ENCODE data around the gene YJEFN3.

The YJEFN3 gene

GRCh38 chr19:19528721-19529490 lies at the start of gene YJEFN3:
Gene YJEFN3, plus strand, starts transcription at chr19:19528911. Its CDS starts 22 bp downstream, at chr19:19528933.
- DNase-seq (ENCODE audit: low read depth in 2 of 2): no peak

- no peak for DNase-seq (ENCODE audit: low read depth in 2 of 2)
Measured at GRCh38 chr19:19480688-19481087, 48.0 kb upstream of the YJEFN3 start.

- no peak for DNase-seq (ENCODE audit: low read depth in 2 of 2)
Measured at GRCh38 chr19:19482809-19483596, 45.7 kb upstream of the YJEFN3 start.

- no peak for DNase-seq (ENCODE audit: low read depth in 2 of 2)
Measured at GRCh38 chr19:19485161-19485997, 43.3 kb upstream of the YJEFN3 start.

GRCh38 chr19:19485998-19486290 lies 42.8 kb upstream of the YJEFN3 start:
- DNase-seq (ENCODE audit: low read depth in 2 of 2): no peak

- no peak for DNase-seq (ENCODE audit: low read depth in 2 of 2)
Measured at GRCh38 chr19:19486343-19487076, 42.2 kb upstream of the YJEFN3 start.

- DNase-seq (ENCODE audit: low read depth in 2 of 2): no peak
Measured at GRCh38 chr19:19487077-19487949, 41.4 kb upstream of the YJEFN3 start.

- DNase-seq (ENCODE audit: low read depth in 2 of 2): no peak
Measured at GRCh38 chr19:19487950-19488874, 40.5 kb upstream of the YJEFN3 start.

- DNase-seq (ENCODE audit: low read depth in 2 of 2): peak; percentile 67 to 79
Measured at GRCh38 chr19:19488875-19489690, 39.6 kb upstream of the YJEFN3 start.

- no peak for DNase-seq (ENCODE audit: low read depth in 2 of 2)
Measured at GRCh38 chr19:19489804-19490204, 38.9 kb upstream of the YJEFN3 start.

GRCh38 chr19:19490214-19490968 lies 38.3 kb upstream of the YJEFN3 start:
- peak; percentile 58 to 69 for DNase-seq (ENCODE audit: low read depth in 2 of 2)

- no peak for DNase-seq (ENCODE audit: low read depth in 2 of 2)
Measured at GRCh38 chr19:19491321-19492025, 37.2 kb upstream of the YJEFN3 start.

GRCh38 chr19:19492026-19492610 lies 36.6 kb upstream of the YJEFN3 start:
- no peak for DNase-seq (ENCODE audit: low read depth in 2 of 2)

GRCh38 chr19:19493841-19494546 lies 34.7 kb upstream of the YJEFN3 start:
- no peak for DNase-seq (ENCODE audit: low read depth in 2 of 2)

GRCh38 chr19:19495614-19496603 lies 32.8 kb upstream of the YJEFN3 start:
- DNase-seq (ENCODE audit: low read depth in 2 of 2): no peak
